HK-2 (cell line): ENCODE measurements around the gene OPCML.

ENCODE experiments used
- DNase-seq: peaks from one replicate; pipeline ENCODE4 v3.0.0-alpha.2; 2018; ENCODE audit not compliant: unreplicated experiment

Gene OPCML

DNA sequence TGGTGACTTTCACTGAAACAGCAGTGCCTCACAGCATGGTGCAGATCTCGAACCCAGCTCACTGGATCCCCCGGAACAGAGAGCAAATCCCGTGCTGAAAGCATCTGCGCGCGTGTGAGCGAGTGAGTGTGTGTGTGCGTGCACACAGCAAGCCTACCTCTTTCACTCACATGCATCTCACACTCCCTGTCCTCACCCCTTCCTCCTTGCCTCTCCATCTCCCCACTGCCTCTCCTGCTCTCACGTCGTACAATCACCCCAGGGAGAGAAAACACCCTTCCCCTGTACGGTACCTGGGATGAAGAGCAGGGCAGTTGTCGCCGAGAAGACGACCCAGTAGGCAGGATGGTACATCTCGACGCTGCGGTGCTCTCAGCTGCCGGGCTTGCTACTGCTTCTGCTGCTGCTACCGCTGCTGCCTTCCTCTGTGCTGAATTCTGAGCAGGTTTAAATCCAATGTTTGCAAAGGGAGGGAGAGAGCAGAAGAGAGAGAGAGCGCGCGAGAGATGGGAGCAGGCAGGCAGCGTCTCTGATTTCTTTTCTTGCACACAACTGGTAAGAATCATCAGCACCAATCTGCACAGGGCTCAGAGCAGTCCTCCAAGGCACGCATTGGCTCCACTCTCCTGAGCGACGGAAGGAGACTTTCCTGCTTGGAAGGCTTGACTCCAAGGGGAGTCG is at the start of gene OPCML:
TSS of gene OPCML (minus strand) at position 531 of the 681 bp plus-strand sequence.
- no peak for DNase-seq

- no peak for DNase-seq
These were observed 48.8 kb upstream of the OPCML start for GRCh38 chr11:133581091-133581490.

DNA sequence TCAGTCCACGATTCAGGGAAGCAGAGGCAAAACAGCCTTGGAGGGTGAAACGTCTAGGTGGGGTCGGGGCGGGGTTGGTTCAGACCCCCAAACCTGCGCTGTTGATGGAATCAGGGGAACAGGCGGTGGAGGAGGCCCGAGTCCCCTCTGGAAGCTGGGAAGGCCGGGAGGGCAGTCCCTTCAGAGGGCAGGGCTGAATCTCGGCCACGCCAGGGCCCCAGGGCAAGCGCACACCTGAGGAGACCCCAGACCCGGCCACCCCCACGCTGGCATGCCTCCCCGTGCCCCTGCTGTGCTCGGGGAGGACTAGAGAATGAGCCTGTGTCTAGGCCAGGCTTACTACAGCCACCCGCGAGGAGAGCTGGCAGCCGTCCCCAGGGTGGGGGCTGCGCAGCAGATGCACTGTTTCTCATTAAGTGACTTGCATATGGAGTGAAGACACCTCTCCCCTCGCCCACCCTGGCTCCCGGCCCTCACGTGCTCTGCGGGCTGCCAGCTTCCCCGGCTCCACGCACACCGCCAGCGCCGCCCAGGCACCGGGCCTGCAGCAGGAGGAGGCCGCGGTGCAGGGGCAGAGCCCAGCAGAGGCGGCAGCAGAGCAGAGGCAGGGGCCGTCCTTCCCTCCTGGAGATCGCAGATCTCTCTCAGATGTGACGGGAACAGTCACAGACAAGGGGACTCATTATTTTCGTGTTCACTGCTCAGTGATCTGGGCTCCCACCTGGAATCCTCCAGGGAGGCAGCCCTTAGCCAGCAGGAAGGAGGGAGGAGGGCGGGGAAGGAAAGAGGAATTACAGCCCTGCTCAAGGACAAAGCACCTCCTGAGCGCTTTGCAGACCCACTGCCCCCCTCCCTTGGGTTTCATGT is 47.1 kb upstream of the OPCML start:
- no peak for DNase-seq

GRCh38 chr11:133577403-133577802 is 45.1 kb upstream of the OPCML start:
- no peak for DNase-seq

DNA sequence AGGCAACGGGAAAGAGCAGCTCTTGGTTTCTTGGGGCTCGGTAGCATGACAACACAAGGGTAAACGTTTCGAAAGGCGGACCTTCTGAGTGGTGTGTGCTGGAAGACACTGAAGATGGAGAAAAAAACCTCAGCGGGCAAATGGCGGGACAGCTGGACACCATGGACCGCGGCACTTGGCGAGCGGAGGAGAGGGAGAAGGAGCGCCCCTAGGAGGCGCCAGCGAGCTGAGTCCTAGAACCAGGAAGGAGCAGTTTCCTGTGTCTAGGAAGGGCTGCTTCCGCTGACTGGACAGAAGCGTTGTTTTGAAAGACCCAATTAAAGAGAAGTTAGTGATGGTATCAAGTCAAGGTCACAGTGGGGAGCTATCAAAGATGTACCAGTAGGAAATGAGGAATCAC is 44.0 kb upstream of the OPCML start:
- DNase-seq: no peak

- no peak for DNase-seq
These were observed 40.8 kb upstream of the OPCML start for GRCh38 chr11:133573081-133573480.

GRCh38 chr11:133570376-133570775 is 38.1 kb upstream of the OPCML start:
- no peak for DNase-seq

DNA sequence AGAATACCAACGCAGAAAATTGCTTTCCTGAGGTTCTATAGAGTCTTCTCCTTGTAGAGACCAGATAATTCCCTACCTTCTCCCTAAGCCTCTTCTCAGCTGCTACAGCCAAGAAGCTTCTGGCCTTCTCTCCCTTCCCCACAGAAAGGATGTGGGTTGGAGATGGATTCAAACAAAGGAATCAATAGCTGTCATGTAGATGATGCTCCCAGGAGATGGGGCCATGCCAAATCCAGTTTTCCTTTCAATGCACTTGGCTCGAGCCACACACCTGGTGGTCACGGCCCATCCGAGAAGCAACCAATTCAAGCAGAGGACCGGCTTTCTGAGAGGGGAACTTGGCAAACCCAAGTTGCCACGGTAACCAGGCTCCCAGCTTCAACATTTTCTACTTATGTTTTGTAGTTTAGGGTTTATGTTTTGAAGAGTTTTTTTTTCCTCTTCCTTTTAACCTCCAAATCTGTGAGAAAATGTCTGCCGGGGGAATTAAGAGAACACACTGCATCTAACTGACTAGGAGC is 31.3 kb upstream of the OPCML start:
- DNase-seq: no peak

GRCh38 chr11:133560472-133560855 is 28.2 kb upstream of the OPCML start:
- no peak for DNase-seq

DNA sequence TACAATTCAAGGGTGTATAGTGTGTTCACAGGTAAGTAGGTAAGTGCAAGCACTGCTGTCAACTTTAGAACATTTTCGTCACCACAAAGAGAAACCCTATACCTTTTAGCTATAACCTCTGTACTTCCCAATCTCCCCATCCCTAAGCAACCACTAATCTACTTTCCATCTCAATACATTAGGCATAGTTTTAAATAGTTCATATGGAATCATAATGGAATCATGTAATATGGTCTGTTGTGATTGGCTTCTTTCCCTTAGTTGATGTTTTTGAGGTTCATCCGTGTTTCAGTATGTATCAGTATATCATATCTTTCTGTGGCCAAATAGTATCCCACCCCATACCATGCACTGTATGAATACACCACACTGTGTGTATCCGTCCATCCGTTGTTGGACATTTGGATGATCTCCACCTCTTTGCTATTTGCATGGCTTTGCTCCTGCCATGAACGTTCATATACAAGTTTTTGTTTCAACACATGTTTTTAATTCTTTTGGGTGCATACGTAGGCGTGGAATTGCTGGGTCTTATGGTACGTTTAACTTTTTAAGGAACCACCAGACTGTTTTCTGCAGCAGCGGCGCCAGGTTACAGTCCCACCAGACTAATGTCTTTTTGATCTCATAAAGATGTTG is 27.7 kb upstream of the OPCML start:
- no peak for DNase-seq

DNA sequence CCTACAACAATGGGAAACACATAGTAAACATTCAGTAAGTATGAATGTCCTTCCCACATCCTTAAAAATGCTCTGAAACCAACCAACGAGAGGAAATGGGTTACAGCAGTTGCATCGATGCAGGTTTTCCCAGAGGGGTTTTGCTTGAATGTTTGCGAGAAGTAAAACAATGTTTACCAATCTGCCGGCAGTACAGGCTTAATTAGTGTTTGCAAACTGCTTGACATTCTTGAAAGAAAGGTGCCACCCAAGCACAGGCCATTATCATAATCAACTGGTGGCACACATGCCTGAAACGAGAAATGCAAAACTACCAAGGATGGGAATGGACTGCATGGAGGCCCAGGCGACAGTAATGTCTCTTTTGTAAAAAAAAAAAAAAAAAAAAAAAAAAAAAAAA is 27.1 kb upstream of the OPCML start:
- no peak for DNase-seq

GRCh38 chr11:133555034-133555433 is 22.7 kb upstream of the OPCML start:
- DNase-seq: no peak

GRCh38 chr11:133553885-133554740 is 21.8 kb upstream of the OPCML start:
- no peak for DNase-seq

DNA sequence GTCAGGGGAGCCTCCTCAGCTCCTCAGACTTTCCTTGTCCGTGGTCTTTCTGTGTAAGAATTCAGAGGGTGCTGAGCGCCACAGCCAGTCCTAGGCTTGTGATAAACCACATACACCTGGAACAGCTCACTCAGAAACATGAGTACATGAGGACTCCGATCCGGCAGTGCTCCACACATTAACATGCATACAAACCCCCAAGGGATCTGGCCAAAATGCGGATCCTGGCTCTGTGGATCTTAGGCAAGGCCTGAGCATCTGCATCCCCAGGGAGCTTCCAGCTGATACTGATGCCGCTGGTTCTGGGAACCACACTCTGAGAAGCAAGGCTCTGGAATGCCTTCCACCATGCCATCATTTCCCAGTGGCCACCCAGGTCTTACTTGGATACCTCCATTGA is 20.6 kb upstream of the OPCML start:
- DNase-seq: no peak

DNA sequence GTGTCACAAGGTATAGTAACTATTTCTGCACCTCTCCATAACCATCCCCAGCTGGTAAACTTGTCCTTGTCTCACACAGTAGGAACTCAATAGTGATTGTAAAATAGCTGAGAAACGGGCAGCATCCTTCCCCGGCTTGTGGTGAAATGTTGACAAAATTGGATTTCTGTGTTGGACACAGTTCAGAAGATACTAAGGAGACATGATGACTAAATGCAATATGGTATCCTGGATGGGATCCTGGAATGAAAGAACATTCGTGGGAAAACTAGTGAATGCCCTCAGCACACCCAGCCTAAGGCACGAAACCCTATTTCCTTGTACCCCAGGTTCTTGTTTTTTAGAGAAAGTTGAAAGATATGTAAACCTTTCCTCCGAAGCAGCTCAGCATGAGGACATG is 18.8 kb upstream of the OPCML start:
- DNase-seq: no peak

GRCh38 chr11:133549826-133550225 is 17.5 kb upstream of the OPCML start:
- DNase-seq: no peak

DNA sequence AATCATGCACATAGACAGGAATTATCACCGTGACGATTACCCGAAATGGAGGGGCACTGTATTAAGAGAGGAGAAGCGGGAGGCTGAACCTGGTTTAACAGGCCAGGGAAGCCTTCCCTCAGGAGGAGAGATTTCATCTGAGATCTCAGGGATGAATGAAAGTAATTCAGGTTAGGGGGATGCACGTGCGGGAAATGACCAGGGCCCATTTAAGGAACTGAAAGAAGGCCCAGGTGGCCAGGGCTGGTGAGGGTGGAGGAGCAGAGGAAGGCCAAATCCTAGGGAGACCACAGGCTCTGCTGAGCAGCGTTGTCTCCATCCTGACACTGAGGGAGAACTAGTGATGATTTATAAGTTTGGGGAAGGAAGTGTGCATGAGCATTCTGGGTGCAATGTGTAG is 16.3 kb upstream of the OPCML start:
- DNase-seq: no peak

GRCh38 chr11:133547808-133548494 is 15.7 kb upstream of the OPCML start:
- no peak for DNase-seq

- DNase-seq: no peak
These were observed 13.0 kb upstream of the OPCML start for GRCh38 chr11:133545199-133545803.

DNA sequence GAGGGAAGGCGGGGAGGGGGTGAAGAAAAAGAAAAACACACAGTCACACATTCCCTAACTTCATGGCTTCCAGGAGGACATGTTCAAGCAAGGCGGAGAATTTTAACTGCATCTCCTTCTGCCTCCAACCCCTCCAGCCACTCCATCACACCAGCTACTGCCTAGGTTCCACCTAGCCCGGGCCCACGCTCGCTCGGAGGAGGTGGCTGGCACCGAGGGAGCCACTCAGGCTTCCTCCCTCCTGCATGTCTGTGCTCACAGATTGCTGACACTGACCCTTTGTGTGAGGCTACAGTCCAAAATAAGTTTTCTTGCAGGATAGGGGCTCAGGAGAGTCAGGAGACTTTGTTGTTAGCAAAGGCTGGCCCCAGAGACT is 9.4 kb upstream of the OPCML start:
- DNase-seq: no peak
